GF-D8 (cell line): ENCODE data around the gene BARHL1.
"Not testable (repeated sequence)": the region's sequence is repeated elsewhere in the genome, so short reads cannot be mapped to it uniquely, and the experiment has no call there.

Experiments used
- DNase-seq: peaks from one replicate; lab custom pipeline; 2025; lab: John Stamatoyannopoulos, UW

The BARHL1 gene

DNA sequence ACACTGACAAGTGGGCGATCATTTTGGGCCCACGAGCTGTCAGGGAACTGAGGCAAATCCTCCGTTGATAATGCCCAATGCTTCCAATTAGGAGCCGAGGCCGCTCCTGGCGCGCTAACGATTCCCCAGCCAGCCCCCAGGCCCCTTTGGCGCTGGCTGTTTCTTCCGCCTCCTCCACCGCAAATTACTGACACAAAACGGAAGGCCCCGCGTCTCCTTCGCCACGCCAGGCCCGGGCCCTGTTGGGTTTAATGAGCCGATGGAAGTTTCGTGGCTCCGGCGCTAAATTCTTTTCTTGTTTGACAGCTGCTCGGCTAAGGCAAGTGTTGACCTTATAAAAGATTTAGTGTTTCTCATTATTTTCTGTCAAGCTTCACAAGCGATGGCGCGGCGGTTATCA is 25.7 kb upstream of the BARHL1 start:
- no peak for DNase-seq

DNA sequence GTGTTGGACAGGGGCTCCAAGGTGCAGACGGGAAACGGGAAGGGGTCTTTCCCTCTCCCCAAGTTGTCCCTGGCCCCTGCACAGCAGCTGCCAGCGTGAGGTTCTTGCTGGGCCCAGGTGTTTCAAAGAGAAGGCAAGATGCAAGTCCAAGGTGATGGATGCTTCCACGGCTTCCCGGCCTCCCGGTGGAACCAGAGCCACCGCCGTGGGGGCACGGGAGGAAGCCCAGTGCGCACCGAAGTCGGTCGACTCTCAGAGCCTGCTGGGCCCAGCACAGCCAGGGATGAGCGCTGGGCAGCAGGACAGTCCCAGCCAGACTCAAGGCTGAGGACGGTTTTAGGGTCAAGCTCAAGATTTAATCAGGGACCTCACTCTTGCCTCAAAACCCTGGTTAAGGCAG is 25.2 kb upstream of the BARHL1 start:
- DNase-seq: no peak

DNA sequence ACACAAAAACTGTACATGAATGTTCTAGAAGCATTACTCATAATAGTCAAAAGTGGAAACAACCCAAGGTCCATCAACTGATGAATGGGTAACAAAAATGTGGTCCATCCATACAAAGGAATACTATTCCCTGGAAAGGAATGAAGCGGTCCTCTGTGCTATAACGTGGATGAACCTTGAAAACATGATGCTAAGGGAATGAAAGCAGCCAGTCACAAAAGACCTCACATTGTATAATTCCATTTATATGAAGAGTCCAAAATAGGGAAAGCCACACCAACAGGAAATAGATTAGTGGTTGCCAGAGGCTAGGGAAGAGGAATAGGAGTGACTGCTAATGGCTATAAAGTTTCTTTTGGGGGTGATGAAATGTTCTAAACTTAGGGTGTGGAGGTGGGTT is 22.7 kb upstream of the BARHL1 start:
- no peak for DNase-seq

DNA sequence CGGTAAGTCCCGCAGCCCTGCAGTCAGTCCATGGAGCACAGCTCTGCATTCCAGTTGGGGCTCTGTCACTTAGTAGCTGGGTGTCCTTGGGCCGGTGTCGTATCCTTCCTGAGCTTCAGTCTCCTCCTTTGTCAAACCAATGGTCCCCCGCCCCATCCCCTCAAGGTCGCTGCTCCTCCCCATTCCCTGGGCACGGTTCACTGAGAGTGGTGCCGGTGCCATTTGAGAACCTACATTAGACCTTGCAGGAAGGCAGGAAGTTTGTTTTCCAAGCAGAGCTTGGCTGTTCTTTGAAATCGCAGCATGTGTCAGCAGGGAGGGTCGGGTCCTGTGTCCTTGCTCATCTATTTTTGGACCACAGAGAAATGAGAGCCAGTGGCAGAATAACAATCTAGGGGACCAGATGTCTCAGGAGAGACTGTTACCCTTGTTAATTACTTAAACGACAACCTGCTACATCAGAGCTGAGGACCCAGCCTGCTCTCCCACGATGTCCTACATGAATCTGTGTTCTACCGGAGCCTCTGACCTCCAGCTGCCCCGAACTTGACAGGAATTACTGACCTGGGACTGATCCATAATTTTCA is 21.7 kb upstream of the BARHL1 start:
- DNase-seq: no peak

DNA sequence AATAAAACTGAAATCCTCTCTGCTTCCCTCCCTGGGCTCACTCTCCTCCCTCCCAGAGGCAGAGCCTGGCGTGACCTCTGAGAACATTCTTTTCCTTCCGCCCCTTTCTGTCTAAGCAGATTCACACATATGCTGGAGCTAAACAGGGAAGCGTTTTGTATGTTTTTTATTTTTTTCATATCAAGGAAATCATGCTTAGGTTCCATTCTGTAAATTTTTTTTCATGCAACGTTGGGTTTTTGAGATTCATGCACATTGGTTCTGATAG is 20.2 kb upstream of the BARHL1 start:
- DNase-seq: no peak

DNA sequence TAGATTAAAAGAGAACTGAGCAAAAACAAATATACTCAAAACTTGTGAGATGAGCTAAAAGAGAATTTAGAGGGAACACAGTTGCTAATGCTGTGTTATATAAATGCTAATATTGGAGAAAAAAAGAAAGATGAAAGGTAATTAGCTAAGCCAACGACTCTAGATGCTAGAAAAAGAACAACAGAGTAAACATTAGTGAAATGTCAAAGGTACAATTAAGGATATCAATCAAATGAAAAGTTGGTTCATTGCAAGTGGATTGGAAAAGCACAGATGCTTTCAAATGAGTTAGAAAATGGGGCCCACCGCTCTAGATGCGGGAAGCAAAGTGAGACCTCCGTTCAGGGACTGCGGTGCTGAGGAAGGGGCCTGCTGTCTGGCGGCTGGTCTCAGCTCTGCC is 17.9 kb upstream of the BARHL1 start:
- DNase-seq: no peak

DNA sequence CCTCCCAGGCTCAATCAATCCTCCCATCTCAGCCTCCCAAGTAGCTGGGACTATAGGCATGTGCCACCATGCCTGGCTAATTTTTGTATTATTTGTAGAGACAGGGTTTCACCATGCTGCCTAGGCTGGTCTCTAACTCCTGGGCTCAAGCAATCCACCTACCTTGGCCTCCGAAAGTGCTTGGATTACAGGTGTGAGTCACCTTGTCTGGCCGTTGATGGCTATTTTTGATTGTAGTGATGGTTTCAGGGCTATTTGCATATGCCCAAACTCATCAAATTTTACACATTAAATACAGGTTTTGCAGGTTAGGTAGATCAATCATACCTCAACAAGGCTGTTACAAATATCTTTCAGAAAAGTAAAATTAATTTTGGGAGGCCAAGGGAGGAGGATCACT is 13.6 kb upstream of the BARHL1 start:
- not testable (repeated sequence) for DNase-seq

DNA sequence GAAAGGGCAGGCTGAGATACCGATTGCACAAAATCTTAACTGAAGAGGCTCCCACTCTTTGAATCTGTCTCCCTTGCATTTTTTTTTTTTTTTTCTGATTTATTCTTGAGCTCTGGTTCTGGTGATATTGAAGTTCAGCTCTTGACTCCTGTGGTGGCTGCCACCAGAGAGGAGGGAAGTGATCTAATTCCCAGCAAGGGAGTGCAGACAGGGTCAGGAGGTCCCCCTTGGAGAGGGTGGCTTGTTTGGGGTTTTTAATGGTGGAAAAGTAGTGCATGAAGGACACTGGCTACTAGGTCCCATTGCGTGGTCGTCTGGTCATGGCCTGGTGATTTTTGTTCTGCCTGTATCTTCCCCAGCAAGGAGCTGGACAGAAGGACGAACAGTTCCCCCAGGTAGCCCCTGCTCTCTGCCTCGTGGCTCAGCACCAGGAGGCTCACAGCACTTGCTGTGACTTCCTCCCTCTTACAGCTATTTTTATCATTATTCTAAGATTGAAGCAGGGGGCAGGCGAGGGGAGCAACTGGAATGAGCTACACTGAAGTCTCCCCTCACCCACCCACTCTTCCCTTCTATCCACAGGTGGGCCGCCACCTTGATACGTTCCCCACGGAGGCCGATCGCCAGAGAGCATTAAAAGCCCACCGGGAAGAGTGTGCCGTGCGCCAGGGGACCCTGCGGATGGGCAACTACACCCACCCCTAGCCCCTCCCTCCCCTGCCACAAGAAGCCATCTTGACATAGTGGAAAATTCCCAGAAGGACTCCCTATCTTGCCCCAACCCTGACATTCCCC is 10.4 kb upstream of the BARHL1 start:
- DNase-seq: no peak

DNA sequence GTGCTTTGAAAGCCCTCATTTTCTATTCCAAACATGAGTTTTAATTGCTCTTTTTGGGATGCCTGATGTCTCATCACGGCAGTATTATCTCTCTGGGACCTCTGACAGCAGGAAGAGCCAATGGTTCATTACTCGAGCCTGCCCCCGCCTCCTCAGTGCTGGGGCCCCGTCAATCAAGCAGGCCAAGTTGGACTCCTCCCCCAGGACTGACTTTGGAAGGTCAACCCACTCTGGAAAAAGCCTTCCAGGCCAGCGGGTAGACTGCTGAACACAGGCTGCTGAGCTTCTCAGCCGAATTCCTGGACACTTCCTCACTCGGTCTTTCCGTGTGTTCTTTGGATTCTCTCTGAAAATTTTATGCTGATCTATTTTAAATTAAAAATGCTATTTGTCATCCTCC is 9.5 kb upstream of the BARHL1 start:
- no peak for DNase-seq

DNA sequence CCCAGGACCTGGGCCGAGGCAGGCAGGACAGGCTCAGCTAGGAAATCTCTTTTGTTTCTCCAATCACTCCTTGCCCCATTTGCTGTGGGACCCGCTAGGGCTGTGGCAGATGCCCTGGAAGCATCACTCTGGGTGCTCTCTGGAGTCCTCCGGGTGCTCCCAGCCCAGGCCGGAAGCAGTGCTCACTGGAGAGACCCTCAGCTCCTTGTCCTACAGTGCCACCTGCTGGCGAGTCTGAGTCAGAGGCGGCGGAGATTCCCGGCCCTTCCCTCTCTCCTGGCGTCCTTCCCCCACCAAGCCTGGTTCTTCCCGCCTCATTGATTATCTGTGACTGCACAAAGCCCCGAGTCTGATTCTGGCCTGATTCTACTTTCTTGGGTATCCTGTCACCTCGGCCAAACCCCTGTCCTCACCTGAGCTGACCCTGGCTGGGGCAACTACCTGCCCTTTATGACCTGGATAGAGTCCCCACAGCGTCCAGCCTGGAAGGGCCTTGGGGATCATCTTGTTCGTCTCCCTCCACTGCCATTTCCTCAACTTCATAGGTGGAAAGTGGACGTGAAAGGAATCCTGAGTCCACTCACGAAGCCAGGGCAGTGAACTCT is 7.3 kb upstream of the BARHL1 start:
- DNase-seq: no peak

DNA sequence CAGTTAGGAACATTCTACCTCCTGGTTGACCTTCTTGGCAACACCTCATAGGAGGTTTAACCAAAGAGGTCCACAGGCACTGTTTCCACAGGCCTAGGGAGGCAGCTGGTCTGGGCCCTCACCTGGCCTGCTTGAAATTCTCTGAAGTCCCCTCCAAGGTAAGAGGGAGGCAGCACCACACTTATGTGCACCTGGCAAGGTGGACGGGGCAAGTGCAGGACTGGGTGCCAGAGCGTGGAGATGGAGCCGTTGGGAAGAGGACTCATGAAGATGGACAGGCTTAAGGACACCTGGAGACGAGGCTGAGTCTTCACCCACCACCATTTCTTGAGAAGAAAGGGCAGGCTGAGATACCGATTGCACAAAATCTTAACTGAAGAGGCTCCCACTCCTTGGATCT is 6.6 kb upstream of the BARHL1 start:
- no peak for DNase-seq

DNA sequence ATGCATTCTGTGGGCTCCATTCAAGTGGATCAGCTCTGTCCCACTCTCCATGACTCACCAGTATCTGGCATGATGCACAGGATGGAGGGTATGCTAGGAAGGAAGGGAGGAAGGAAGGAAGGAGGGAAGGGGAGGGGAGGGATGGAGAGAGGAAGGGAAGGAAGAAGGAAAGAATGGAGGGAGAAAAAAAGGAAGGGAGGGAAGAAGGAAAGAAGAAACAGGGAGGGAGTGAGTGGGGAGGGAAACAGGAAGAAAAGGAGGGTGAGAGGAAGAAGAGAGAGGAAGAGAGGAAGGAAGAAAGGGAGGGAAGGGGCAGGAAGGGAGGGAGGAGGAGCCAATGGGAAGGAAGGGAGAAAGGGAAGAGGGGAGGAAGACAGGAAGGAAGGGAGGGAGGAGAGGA is 5.3 kb upstream of the BARHL1 start:
- no peak for DNase-seq

DNA sequence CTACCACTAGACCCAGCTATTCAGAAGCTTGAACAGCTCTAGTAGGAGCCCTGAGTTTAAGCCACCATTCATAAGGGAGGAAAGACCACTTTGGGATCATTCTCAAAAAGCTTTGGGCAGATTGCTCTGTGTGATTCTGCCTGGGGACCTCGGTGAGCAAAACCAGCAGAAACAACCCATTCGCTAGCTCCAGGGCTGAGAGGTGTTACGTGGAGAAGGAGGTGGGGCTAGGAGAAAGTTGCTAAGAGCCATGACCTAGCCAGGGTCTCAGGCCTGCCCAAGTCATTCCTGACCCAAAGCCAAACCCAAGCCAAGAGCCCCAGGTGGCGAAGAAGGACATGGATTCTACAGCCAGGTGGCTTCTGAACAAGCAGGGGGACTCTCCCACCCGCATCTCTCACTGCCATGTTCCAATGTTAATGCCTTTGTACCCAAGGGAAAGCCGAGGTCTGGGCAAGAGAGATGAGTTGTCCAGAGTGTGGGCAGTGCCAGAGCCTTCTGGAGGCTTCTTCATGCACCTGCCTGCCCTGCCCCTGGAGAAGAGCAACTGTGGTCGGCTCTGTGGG is 4.0 kb upstream of the BARHL1 start:
- no peak for DNase-seq

DNA sequence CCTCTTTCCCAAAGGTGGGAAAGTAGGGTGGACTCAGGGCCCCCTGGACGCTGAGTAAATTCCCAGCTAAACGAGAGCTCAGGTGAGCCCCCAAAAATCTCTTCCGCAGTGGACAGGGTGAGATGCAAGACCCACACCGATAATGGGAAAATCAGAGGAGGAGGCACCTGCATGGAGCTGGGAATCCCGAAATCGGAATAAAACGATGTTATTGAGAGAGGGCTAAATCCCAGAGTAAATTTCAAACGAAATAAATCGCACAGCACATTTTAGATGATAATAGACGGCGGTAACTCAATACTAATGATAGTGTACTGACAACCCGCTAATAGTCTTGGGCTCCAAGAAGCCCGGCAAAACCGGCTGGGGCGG is 3.0 kb upstream of the BARHL1 start:
- DNase-seq: no peak

DNA sequence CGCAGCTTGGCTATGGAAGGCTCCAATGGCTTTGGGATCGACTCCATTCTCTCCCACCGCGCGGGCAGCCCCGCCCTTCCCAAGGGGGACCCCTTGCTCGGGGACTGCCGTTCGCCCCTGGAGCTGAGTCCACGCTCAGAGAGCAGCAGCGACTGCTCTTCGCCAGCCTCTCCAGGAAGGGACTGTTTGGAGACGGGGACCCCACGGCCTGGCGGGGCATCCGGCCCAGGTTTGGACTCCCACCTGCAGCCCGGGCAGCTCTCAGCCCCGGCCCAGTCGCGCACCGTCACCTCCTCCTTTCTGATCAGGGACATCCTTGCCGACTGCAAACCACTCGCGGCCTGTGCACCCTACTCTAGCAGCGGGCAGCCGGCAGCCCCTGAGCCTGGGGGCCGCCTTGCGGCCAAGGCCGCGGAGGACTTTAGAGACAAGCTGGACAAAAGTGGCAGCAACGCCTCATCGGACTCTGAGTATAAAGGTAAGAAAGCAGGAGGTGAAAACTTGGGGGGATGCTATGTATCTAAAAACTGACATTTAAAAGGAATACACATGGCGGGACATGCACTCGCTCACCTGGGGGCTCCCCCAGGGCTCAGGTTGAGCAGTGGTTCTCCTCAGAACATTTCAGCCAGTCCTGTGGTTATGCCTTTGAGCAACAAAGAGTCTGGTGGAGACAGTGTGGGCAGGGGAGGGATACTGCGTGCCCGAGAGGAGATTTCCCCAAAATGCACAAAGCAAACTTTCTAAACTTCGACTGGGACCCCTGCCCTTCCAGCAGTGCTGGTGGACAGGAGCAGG is 579 bp downstream of the BARHL1 start:
- no peak for DNase-seq

DNA sequence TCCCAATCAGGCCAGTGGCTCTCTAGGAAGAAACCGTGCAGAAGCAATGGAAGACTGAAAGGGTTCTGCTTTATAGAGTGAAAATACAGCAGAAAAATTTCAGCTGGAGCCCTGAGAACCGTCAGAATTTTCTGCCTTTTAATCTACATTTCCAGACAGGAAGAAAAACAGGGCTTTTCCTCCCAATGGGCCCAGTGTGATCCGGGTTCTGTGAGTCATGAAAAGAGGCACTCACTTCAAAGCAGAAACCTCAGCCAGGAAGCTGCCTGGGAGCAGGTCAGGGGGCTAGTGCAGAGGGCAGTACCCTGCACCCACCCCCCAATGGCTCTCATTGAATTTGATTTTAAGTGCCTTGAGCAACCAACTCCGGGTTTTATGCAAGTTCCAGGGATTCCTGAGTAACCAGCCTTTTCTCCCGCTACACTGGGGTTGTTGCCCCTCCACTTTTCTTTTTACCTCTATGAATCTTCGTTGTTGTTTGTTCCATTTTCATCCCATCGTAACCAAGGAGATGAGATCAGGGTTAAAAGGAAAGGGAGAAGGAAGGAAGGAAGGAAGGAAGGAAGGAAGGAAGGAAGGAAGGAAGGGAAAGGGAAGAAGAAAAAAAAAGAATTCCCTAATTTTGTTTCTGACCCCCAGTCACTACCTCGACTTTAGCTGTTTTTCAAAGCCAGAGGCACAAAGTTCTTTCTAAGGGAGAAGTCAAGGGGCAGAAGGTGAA is 1.3 kb downstream of the BARHL1 start:
- DNase-seq: no peak

DNA sequence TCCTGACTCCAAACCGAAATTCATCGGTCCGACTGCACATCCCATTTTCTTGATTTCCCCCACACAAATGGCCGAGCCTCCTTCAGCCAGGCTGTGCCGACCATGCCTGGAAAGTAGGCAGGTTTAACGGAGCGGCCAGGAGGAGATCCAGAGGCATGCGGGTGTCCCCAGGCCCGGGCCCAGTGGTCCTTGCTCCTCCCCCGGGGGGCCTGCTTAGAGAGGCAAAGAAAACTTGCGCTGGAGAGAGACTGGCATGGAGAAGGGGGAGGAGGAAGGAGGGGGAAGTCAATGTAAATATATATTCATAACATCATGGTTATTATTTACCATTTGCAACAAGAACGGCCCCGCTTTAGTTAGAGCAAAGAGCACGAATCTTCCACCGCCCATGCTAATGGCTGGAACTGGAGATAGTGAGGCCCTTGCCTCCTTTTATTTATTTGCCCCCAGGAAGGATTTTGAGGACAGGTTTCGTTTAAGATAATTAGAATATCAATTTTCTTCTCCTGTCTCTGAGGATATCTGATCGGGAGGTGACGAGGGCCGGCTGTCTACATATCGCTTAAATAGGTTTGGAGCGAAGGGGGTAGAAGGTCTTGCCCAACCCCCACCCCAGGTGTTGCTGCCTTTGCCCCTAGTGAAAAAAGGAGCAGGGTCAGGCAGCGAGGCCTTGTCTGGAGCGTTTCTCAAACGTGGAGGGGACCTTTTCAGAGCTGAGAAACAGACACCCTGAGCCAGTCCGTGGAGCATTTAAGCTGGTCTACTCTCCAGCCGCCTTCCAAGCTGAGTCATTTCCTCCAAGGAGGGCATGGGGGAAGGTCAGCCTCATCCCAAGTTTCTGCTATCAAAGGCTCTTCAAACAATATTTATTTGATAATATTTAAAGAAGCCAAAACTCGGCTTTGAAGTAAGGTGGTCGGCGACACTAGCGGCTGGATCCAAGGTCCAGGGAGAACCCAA is 2.5 kb downstream of the BARHL1 start:
- DNase-seq: no peak

DNA sequence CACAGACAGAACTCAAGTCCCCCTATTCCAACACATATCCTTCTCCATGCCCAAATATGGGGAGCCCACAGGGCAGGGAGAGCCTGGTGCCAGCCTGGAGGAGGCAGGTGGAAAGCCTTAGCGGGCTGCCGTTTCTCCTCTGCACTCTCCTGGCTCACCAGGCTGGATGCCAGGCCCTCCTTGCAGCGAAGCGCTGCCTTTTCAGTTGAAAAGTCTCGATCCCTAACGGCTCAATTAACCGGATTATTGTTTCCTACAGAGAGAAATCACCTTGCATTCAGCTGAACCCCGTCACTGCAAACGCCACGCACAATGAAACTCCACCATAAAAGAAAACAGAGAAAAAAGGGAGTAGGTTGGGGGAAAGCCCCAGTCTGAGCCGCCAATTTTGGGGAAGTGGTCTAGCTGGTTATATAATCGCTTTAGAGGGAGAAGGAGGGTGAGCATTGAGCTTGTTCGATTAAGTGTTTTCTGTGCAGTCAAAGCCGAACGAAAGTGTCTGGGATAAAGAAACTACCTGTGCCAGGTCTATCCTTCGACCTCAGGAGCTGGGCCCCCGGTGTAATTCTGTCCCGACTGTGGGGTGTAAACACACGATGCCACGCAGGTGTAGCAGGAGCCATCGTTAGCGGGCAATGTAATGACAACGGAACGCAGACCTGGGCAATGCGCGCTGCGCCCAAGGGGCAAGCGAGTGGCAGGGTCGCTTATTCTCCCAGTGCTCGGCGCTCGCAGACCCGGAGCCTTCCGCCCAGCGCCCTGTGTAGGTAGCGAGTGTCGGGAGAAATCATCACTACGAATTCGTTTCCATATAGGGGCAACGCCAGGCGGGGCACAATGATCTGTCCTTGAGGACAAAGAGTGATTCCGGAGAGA is 3.8 kb downstream of the BARHL1 start:
- DNase-seq: no peak

DNA sequence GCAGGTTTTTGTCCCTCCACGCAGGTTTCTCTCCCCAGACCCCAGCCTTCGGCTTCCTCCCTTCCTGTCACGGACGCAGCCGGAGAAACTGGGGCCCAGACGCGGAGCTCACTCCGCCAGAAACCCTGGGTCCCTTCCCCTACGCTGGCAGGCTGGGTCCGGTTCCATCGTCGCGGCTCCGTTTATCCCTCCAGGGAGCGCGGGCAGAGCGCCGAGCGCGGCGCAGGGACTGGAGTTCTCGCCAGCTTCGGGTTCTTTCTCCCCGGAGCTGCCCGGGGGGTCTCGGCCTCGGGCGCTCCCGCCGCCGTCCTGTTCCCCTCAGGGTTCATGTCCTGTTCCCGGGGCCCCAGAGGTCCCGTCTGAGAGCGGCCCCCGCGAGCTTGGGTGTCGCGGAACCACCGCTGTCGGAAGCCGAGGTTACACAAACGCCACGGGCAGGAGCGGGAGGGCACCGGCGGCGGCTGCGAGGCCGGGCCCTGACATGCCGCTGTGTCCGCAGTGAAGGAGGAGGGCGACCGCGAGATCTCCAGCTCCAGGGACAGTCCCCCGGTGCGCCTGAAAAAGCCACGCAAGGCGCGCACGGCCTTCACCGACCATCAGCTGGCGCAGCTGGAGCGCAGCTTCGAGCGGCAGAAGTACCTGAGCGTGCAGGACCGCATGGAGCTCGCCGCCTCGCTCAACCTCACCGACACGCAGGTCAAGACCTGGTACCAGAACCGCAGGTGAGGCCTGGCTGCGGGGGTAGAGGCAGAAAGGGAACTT is 4.6 kb downstream of the BARHL1 start:
- DNase-seq: no peak
